HepG2 (cell line): ENCODE data around the gene ADAMTS13. TPM values are rescaled to one million over a fixed set of nuclear protein-coding genes. Genes with fewer than 3 reads are reported as not detected.
A peak's percentile ranks its signal among the peaks of the same experiment; 100 is the strongest.

Experiments used
- FOXA3 ChIP-seq: IDR thresholded peaks from 2 replicates; pipeline ENCODE4 v1.6.1; 2016; ENCODE audit warnings: missing genetic modification reagents, missing compliant biosample characterization
- FOXK2 ChIP-seq: fragments of 450-650 bp; IDR thresholded peaks from 2 replicates; pipeline ENCODE4 v1.6.1; 2016
- MXD1 ChIP-seq: sonication (generic); formaldehyde crosslinking; IDR thresholded peaks from 2 replicates; pipeline ENCODE4 v1.4.0; 2020; ENCODE audit warnings: mild to moderate bottlenecking, missing genetic modification reagents
- NRL ChIP-seq: sonication (generic); formaldehyde crosslinking; IDR thresholded peaks from 2 replicates; pipeline ENCODE4 v1.5.0; 2020; ENCODE audit warnings: missing genetic modification reagents, mild to moderate bottlenecking, moderate library complexity, borderline replicate concordance
- PAF1 ChIP-seq: IDR thresholded peaks from 2 replicates; pipeline ENCODE4 v1.6.1; 2016; ENCODE audit warnings: missing genetic modification reagents, missing compliant biosample characterization
- RFXAP ChIP-seq: sonication (generic); formaldehyde crosslinking; IDR thresholded peaks from 2 replicates; pipeline ENCODE4 v1.4.0; 2020; ENCODE audit warnings: missing genetic modification reagents, borderline replicate concordance
- SOX13 ChIP-seq, 3 experiments: fragments of 450-650 bp in 1 of 3; sonication (generic) in 1 of 3; formaldehyde crosslinking in 1 of 3; IDR thresholded peaks in 2 of 3; conservative IDR thresholded peaks in 1 of 3; 2 replicates each; pipeline versions ENCODE4 v1.5.0 to v1.6.1; 2016 to 2020; ENCODE audit warnings: antibody characterized with exemption in 1 of 3, mild to moderate bottlenecking in 1 of 3, missing compliant biosample characterization in 1 of 3, missing genetic modification reagents in 1 of 3, moderate library complexity in 1 of 3
- TEAD3 ChIP-seq: optimal IDR thresholded peaks from 2 replicates; pipeline ENCODE3; 2016; ENCODE audit warnings: borderline replicate concordance
- ZNF770 ChIP-seq: sonication (generic); formaldehyde crosslinking; IDR thresholded peaks from 2 replicates; pipeline ENCODE4 v1.5.0; 2020; ENCODE audit warnings: mild to moderate bottlenecking, missing genetic modification reagents
- polyA plus RNA-seq, 8 experiments: library from polyadenylated mRNA; depleted of rRNA in 3 of 8; stranded (reverse) in 7 of 8; unstranded in 1 of 8; fragments of >200 nt; fragmentation: Illumina TruSeq in 4 of 8; extraction: Trizol in 4 of 8; gene quantifications; 2 replicates each; pipeline versions ENCODE4 v1.2.1 to v1.2.3, GENCODE V29; 2011 to 2016; ENCODE audit warnings: low read depth in 4 of 8, missing spikeins in 1 of 8, mixed read lengths in 1 of 8; ENCODE audit not compliant: insufficient read depth in 1 of 8
- total RNA-seq, 5 experiments: library from RNA; depleted of rRNA; stranded (reverse); fragments of >200 nt; fragmentation: Illumina TruSeq; extraction: Trizol; gene quantifications; 2 replicates each; pipeline ENCODE4 v1.2.3, GENCODE V29; 2016; ENCODE audit warnings: low read depth in 1 of 5
- TF ChIP-seq, protein P1 (sequence below), 2 experiments: fragments of 450-650 bp in 1 of 2; sonication (generic) in 1 of 2; formaldehyde crosslinking in 1 of 2; IDR thresholded peaks; 2 replicates each; pipeline versions ENCODE4 v1.6.1 to v1.8.0; 2016 to 2022; ENCODE audit warnings: antibody characterized with exemption in 1 of 2, mild to moderate bottlenecking in 1 of 2, missing genetic modification reagents in 1 of 2
- TF ChIP-seq, protein P2 (sequence below): sonication (generic); formaldehyde crosslinking; IDR thresholded peaks from 2 replicates; pipeline ENCODE4 v1.9.0; 2021; ENCODE audit warnings: missing genetic modification reagents, mild to moderate bottlenecking, borderline replicate concordance
- TF ChIP-seq, protein P3 (sequence below): sonication (generic); formaldehyde crosslinking; IDR thresholded peaks from 2 replicates; pipeline ENCODE4 v1.4.0; 2020; ENCODE audit warnings: missing genetic modification reagents

Gene ADAMTS13
- total and polyA plus RNA-seq, 2 of the 13 experiments (the other 11 are each of a cell fraction or from before 2014, with no cell fraction given), result 0.91 to 4.5 TPM

DNA sequence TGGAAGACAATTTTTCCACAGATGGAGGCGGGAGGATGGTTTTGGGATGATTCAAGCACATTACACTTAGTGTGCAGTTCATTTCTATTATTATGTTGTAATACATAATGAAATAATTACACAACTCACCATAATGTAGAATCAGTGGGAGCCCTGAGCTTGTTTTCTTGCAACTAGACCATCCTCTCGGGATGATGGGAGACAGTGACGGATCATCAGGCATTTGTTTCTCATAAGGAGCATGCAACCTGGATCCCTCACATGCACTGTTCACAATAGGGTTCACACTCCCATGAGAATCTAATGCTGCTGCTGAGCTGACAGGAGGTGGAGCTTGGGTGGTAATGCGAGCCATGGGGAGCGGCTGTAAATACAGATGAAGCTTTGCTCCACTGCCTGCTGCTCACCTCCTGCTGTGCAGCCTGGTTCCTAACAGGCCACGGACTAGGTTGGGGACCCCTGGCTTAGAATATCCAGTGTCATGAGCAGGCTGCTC lies 44.4 kb upstream of the ADAMTS13 start (continued):
- TF ChIP-seq, protein P1, sequence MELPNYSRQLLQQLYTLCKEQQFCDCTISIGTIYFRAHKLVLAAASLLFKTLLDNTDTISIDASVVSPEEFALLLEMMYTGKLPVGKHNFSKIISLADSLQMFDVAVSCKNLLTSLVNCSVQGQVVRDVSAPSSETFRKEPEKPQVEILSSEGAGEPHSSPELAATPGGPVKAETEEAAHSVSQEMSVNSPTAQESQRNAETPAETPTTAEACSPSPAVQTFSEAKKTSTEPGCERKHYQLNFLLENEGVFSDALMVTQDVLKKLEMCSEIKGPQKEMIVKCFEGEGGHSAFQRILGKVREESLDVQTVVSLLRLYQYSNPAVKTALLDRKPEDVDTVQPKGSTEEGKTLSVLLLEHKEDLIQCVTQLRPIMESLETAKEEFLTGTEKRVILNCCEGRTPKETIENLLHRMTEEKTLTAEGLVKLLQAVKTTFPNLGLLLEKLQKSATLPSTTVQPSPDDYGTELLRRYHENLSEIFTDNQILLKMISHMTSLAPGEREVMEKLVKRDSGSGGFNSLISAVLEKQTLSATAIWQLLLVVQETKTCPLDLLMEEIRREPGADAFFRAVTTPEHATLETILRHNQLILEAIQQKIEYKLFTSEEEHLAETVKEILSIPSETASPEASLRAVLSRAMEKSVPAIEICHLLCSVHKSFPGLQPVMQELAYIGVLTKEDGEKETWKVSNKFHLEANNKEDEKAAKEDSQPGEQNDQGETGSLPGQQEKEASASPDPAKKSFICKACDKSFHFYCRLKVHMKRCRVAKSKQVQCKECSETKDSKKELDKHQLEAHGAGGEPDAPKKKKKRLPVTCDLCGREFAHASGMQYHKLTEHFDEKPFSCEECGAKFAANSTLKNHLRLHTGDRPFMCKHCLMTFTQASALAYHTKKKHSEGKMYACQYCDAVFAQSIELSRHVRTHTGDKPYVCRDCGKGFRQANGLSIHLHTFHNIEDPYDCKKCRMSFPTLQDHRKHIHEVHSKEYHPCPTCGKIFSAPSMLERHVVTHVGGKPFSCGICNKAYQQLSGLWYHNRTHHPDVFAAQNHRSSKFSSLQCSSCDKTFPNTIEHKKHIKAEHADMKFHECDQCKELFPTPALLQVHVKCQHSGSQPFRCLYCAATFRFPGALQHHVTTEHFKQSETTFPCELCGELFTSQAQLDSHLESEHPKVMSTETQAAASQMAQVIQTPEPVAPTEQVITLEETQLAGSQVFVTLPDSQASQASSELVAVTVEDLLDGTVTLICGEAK (IDR thresholded peaks at IDR 0.05), result no peak
- TF ChIP-seq, protein P1 (CRISPR knock-in tag; IDR thresholded peaks at IDR 0.05), result no peak
- TF ChIP-seq, protein P2, sequence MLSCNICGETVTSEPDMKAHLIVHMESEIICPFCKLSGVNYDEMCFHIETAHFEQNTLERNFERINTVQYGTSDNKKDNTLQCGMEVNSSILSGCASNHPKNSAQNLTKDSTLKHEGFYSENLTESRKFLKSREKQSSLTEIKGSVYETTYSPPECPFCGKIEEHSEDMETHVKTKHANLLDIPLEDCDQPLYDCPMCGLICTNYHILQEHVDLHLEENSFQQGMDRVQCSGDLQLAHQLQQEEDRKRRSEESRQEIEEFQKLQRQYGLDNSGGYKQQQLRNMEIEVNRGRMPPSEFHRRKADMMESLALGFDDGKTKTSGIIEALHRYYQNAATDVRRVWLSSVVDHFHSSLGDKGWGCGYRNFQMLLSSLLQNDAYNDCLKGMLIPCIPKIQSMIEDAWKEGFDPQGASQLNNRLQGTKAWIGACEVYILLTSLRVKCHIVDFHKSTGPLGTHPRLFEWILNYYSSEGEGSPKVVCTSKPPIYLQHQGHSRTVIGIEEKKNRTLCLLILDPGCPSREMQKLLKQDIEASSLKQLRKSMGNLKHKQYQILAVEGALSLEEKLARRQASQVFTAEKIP, result no peak
- TF ChIP-seq ZNF770 (CRISPR knock-in tag), result 0 out of 2 replicates have a peak, but pooled peaks have one; percentile 0
- TF ChIP-seq FOXK2, result no peak
- TF ChIP-seq TEAD3, result peak; percentile 9
- TF ChIP-seq PAF1 (CRISPR knock-in tag), result no peak
- peak; percentile 54; the same call in 1 of the 2 replicates for TF ChIP-seq RFXAP (CRISPR knock-in tag)
- peak; percentile 41; the same call in 1 of the 2 replicates for TF ChIP-seq FOXA3 (CRISPR knock-in tag)
- TF ChIP-seq, protein P3, sequence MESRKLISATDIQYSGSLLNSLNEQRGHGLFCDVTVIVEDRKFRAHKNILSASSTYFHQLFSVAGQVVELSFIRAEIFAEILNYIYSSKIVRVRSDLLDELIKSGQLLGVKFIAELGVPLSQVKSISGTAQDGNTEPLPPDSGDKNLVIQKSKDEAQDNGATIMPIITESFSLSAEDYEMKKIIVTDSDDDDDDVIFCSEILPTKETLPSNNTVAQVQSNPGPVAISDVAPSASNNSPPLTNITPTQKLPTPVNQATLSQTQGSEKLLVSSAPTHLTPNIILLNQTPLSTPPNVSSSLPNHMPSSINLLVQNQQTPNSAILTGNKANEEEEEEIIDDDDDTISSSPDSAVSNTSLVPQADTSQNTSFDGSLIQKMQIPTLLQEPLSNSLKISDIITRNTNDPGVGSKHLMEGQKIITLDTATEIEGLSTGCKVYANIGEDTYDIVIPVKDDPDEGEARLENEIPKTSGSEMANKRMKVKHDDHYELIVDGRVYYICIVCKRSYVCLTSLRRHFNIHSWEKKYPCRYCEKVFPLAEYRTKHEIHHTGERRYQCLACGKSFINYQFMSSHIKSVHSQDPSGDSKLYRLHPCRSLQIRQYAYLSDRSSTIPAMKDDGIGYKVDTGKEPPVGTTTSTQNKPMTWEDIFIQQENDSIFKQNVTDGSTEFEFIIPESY, result no peak
- TF ChIP-seq NRL (CRISPR knock-in tag), result no peak
- TF ChIP-seq SOX13 (IDR thresholded peaks at IDR 0.05), result no peak
- TF ChIP-seq SOX13 (CRISPR knock-in tag; conservative IDR thresholded peaks at IDR 0.05 in 1 of 2, IDR thresholded peaks at IDR 0.05 in 1 of 2), result peak in 1 of 2 experiments; percentile 15; a peak in 1 of 4 replicates
- no peak for TF ChIP-seq MXD1
